ENCODE measurements around the gene FIBP. TPM values are rescaled to one million over a fixed set of nuclear protein-coding genes. Genes with fewer than 3 reads are reported as not detected.

FIBP gene
- total and polyA plus RNA-seq, 12 donors = 44.0 to 88.4 (median 49.9) TPM

- Histone ChIP-seq H3K27me3 (no peaks in the 10 kb centered on the region), H3K4me3 (peak overlapping the region in 3 of 10 donors; percentile 13 to 29 (median 21)), H3K9me3 (no peaks in the 10 kb centered on the region), H3K4me1 (peaks cover 40 to 64% (median 57%) of the 10 kb centered on the region in 9 donors), H3K27ac (peak overlapping the region in 9 of 10 donors; percentile 67 to 99 (median 81)), H3K36me3 (peaks cover 0 to 10% (median 0%) of the 10 kb centered on the region in 9 donors)
- DNase-seq (no peak), ATAC-seq (no peak)
- intact Hi-C loops (cut with DNase I) = loop anchor here in 3 of 10 donors (5.0 kb wide), 2 partner anchors 47 to 343 kb away; partner anchors contain the start of genes SART1 (in 2 of the 3), FAM89B (in 1 of the 3) and ZNRD2 (in 1 of the 3)
- 60 to 67% methylated on average over 10 of the region's 10 CpGs for WGBS, 2 donors
- TF ChIP-seq, protein P1, sequence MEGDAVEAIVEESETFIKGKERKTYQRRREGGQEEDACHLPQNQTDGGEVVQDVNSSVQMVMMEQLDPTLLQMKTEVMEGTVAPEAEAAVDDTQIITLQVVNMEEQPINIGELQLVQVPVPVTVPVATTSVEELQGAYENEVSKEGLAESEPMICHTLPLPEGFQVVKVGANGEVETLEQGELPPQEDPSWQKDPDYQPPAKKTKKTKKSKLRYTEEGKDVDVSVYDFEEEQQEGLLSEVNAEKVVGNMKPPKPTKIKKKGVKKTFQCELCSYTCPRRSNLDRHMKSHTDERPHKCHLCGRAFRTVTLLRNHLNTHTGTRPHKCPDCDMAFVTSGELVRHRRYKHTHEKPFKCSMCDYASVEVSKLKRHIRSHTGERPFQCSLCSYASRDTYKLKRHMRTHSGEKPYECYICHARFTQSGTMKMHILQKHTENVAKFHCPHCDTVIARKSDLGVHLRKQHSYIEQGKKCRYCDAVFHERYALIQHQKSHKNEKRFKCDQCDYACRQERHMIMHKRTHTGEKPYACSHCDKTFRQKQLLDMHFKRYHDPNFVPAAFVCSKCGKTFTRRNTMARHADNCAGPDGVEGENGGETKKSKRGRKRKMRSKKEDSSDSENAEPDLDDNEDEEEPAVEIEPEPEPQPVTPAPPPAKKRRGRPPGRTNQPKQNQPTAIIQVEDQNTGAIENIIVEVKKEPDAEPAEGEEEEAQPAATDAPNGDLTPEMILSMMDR (IDR thresholded peaks at IDR 0.05) = no peak
These were observed 27.0 kb upstream of the FIBP start for GRCh38 chr11:65915101-65915820.

DNA sequence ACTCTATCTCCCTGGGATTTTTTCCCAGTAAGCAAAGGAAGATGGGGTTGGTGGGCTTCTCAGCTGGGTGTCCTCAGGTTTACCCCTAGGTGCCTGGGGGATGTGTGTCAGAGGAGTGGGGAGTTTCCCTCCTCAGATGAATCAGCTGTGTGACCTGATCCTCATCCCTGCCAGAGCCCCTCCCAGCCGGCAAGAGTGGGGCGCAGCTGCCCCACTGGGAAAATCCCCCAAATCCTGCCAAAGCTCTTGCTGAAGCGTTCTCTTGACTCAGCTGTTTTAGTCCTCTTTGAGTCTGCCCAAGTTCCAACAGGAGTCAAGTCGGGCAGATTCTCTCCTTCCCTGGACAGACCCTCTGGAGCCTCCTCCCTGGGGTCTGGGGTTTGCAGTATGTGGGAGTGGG is 24.6 kb upstream of the FIBP start:
- Histone ChIP-seq H3K4me3 (no peak overlapping the region), H3K9me3 (no peaks in the 10 kb centered on the region)
- intact Hi-C loops (cut with DNase I) = no loop called here

GRCh38 chr11:65911682-65912568 is 23.7 kb upstream of the FIBP start:
- ATAC-seq = peak; percentile 11 to 73 (median 46)
- peaks cover 0 to under 1% (median 0%) of the 10 kb centered on the region in 9 donors for H3K36me3 ChIP-seq
- peak overlapping the region in 6 of 10 donors; percentile 9 to 61 (median 38) for H3K27ac ChIP-seq
- no peaks in the 10 kb centered on the region for H3K27me3 ChIP-seq
- H3K4me3 ChIP-seq = peak overlapping the region in 1 of 10 donors; percentile 6
- H3K9me3 ChIP-seq = no peaks in the 10 kb centered on the region
- intact Hi-C loops (cut with DNase I) = no loop called here
- H3K4me1 ChIP-seq = peaks cover 25 to 46% (median 38%) of the 10 kb centered on the region in 9 donors
- DNase-seq = peak in 1 of 2 donors; percentile 64
- TF ChIP-seq, protein P1 (IDR thresholded peaks at IDR 0.05) = peak in 8 of 9 donors; percentile 7 to 62 (median 40)
- 19 to 26% methylated on average over 14 of the region's 14 CpGs for WGBS, 2 donors

More for the DNA sequence above, 24.6 kb upstream of the FIBP start:
- no peak for DNase-seq
- peaks cover 0 to 10% (median 0%) of the 10 kb centered on the region in 9 donors for H3K36me3 ChIP-seq
- no peak overlapping the region for H3K27ac ChIP-seq
- TF ChIP-seq, protein P1 (IDR thresholded peaks at IDR 0.05) = no peak
- no peak for ATAC-seq
- 65 to 76% methylated on average over 4 of the region's 4 CpGs for WGBS, 2 donors
- no peaks in the 10 kb centered on the region for H3K27me3 ChIP-seq
- H3K4me1 ChIP-seq = peaks cover 34 to 55% (median 47%) of the 10 kb centered on the region in 9 donors

- Histone ChIP-seq H3K9me3 (no peaks in the 10 kb centered on the region), H3K4me3 (no peak overlapping the region), H3K36me3 (no peaks in the 10 kb centered on the region), H3K27ac (no peak overlapping the region), H3K27me3 (no peaks in the 10 kb centered on the region), H3K4me1 (peaks cover 8 to 17% (median 13%) of the 10 kb centered on the region in 9 donors)
- intact Hi-C loops (cut with DNase I) = no loop called here
- TF ChIP-seq, protein P1 (IDR thresholded peaks at IDR 0.05) = no peak
- WGBS, 2 donors = 83 to 85% methylated on average over 6 of the region's 6 CpGs
- DNase-seq (no peak), ATAC-seq (no peak)
These were observed 19.6 kb upstream of the FIBP start for GRCh38 chr11:65907878-65908277.
